ENCODE measurements around the gene PCSK4. TPM values are rescaled to one million over a fixed set of nuclear protein-coding genes. Genes with fewer than 3 reads are reported as not detected.
A peak's percentile ranks its signal among the peaks of the same experiment; 100 is the strongest.

Gene PCSK4
- total and polyA plus RNA-seq, 9 of the 15 experiments (the other 6 are each of a cell fraction or from before 2014, with no cell fraction given) = 0.01 to 9.1 (median 2.1) TPM; not detected in 1

DNA sequence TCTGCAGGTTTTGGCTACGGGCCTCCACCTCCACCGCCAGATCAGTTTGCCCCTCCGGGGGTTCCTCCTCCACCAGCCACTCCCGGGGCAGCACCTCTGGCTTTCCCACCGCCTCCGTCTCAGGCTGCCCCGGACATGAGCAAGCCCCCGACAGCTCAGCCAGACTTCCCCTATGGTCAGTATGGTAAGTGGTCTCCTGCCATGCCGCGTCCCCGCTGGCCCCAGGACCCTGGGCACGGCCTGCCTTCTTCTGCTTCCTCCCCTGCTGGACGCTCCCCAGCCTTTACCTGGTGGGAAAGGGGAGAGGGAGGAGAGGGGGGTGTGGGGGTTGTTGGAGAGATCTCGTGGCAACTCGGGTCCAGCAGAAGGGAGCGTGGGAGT is 57.7 kb downstream of the PCSK4 start (continued):
- TF ChIP-seq RBM22 (IDR thresholded peaks at IDR 0.05; ENCODE audit: low read depth, low read length, poor library complexity, severe bottlenecking) (peak; percentile 20), EHMT2 (IDR thresholded peaks at IDR 0.05) (no peak)
- TF ChIP-seq, protein P1, sequence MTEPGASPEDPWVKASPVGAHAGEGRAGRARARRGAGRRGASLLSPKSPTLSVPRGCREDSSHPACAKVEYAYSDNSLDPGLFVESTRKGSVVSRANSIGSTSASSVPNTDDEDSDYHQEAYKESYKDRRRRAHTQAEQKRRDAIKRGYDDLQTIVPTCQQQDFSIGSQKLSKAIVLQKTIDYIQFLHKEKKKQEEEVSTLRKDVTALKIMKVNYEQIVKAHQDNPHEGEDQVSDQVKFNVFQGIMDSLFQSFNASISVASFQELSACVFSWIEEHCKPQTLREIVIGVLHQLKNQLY (CRISPR knock-in tag; conservative IDR thresholded peaks at IDR 0.05) = no peak

DNA sequence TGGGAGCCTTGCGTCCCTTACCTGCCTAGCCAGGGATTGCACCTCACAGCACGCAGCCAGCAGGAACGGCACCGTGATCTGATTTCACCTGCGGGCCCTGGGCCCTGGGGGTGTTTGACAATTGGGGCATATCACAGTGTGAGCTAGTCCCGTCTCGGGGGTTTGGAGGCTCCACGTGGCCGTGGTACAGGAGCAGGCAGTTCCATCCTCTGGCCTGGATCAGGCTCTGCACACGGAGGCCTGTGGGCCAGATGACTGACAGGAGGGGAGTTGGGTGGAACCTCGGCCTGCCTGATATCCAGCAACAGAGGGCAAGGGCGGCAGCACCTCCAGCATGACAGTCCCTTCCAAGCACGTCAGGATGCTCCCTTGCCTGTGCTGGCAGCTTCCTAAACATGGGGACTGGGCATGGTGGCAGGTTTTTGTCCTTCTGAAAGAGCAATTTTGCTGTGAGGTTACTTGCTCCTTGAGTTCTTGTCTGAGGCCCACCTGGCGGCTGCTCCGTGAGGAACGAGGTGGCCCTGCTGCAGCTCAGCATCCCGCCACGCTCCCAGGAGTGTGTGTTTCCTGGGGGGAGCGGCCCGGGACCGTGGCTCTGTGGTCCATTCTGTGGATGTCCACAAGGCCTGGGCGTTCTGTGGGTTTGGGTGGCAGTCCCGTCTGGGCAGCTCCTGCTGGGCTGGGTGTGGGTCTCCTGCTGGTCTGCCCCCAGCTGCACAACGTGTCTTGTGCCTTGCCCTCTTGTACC is 58.2 kb downstream of the PCSK4 start:
- Histone ChIP-seq H2AFZ (ENCODE audit: low read depth, low read length) (no peak overlapping the region), H3K79me2 (ENCODE audit: control insufficient read depth, insufficient read depth, low read length) (peaks cover 15% of the 10 kb centered on the region; the same call in 2 of the 3 replicates), H3K9me3 (replicated peaks; ENCODE audit: control insufficient read depth, insufficient read depth, low read depth, low read length) (no peaks in the 10 kb centered on the region), H3K27ac (ENCODE audit: extremely low read depth, low read depth, low read length) (no peak overlapping the region), H4K20me1 (replicated peaks; ENCODE audit: control insufficient read depth, insufficient read depth, low read length) (peaks cover 20% of the 10 kb centered on the region), H3K4me3 (no peak overlapping the region), H3K4me1 (replicated peaks in 1 of 2; ENCODE audit: control insufficient read depth in 2 of 2, insufficient read depth in 2 of 2, low read length in 2 of 2) (peaks cover 11 to 71% of the 10 kb centered on the region in 2 experiments; a peak in 4 of 5 replicates), H3K9ac (ENCODE audit: insufficient read depth in 1 of 2, low read depth in 2 of 2, low read length in 2 of 2) (no peak overlapping the region), H3K4me2 (ENCODE audit: insufficient read depth, low read length) (no peak overlapping the region), H3K36me3 (ENCODE audit: control insufficient read depth, insufficient read depth, low read length) (peaks cover 82% of the 10 kb centered on the region), H3K27me3 (ENCODE audit: control insufficient read depth in 2 of 2, insufficient read depth in 2 of 2, low read length in 2 of 2) (no peaks in the 10 kb centered on the region), H3K9me1 (ENCODE audit: control insufficient read depth, insufficient read depth, low read length) (peaks cover 3% of the 10 kb centered on the region)
- POLR2A ChIA-PET = interaction anchor here (7.0 kb wide), 1 partner anchor 16 kb away, joined by 52 read pairs; no protein-coding TSS in a partner anchor
- no peak for ATAC-seq
- CTCF ChIA-PET (ENCODE audit: low intra/inter-chr PET ratio) = no interaction called here
- BruUV-seq (replicated peaks) = no TSS peak
- intact Hi-C loops (cut with micrococcal nuclease) (no loop called here), in situ Hi-C loops (cut with MboI) (no loop called here)
- peak; percentile 40 for TF ChIP-seq POLR2A (conservative IDR thresholded peaks at IDR 0.05)
- peak; percentile 51 for TF ChIP-seq POLR2G (IDR thresholded peaks at IDR 0.05; ENCODE audit: low read depth, low read length)
- TF ChIP-seq GTF2A2 (tag; IDR thresholded peaks at IDR 0.05) = no peak
- WGBS (ENCODE audit: insufficient coverage, low coverage, missing lambda C conversion rate) = 95% methylated on average over 19 of the region's 24 CpGs
- DNase-seq (ENCODE audit: extremely low read depth in 1 of 4, low spot score in 3 of 4) = no peak
- FAIRE-seq = no peak

Other genes with a start within 250 kb of the PCSK4 start
Only the 7 nearest of the 18 such genes appear.
- gene RPS15, start 52.0 kb downstream of the PCSK4 start, total RNA-seq (2014; rRNA removed) = 2,649 and 2,867 TPM in 2 replicates
- gene RPS15, start 52.0 kb downstream of the PCSK4 start, total RNA-seq (2014; rRNA removed; fragmentation: Illumina TruSeq; extraction: Trizol) = 407 and 630 TPM in 2 replicates
- gene RPS15, start 52.0 kb downstream of the PCSK4 start, total RNA-seq (2015; rRNA removed; fragmentation: Illumina TruSeq; extraction: Trizol) = 1,267 and 1,272 TPM in 2 replicates
- gene RPS15, start 52.0 kb downstream of the PCSK4 start, total RNA-seq (2021) = 2,126 and 2,254 TPM in 2 replicates
- gene RPS15, start 52.0 kb downstream of the PCSK4 start, polyA plus RNA-seq (2011; rRNA removed) = 957 and 1,566 TPM in 2 replicates
- 912 and 1,907 TPM in 2 replicates for gene RPS15, start 52.0 kb downstream of the PCSK4 start, polyA plus RNA-seq (2014; fragmentation: Illumina TruSeq; extraction: Trizol)
- 100 to 1,000 TPM; 605 to 818 TPM for gene RPS15, start 52.0 kb downstream of the PCSK4 start, polyA plus RNA-seq (2014; fragmentation: Nextera tagmentation; extraction: Ambion mirVana)
- 2,791 and 3,285 TPM in 2 replicates for gene RPS15, start 52.0 kb downstream of the PCSK4 start, polyA plus RNA-seq (2014; rRNA removed)
- gene APC2, start 40.2 kb downstream of the PCSK4 start, total RNA-seq (2014; rRNA removed) = 0.05 and 0.08 TPM in 2 replicates
- gene APC2, start 40.2 kb downstream of the PCSK4 start, total RNA-seq (2014; rRNA removed; fragmentation: Illumina TruSeq; extraction: Trizol) = 0.04 TPM in 1 of 2 replicates, not detected in the other
- 0.04 TPM in 1 of 2 replicates, not detected in the other for gene APC2, start 40.2 kb downstream of the PCSK4 start, total RNA-seq (2015; rRNA removed; fragmentation: Illumina TruSeq; extraction: Trizol)
- 0.27 and 0.40 TPM in 2 replicates for gene APC2, start 40.2 kb downstream of the PCSK4 start, total RNA-seq (2021)
- 0.01 and 0.06 TPM in 2 replicates for gene APC2, start 40.2 kb downstream of the PCSK4 start, polyA plus RNA-seq (2011; rRNA removed)
- 0.01 TPM in 2 replicates for gene APC2, start 40.2 kb downstream of the PCSK4 start, polyA plus RNA-seq (2014; fragmentation: Illumina TruSeq; extraction: Trizol)
- gene APC2, start 40.2 kb downstream of the PCSK4 start, polyA plus RNA-seq (2014; fragmentation: Nextera tagmentation; extraction: Ambion mirVana) = not detected
- gene APC2, start 40.2 kb downstream of the PCSK4 start, polyA plus RNA-seq (2014; rRNA removed) = 0.04 and 0.09 TPM in 2 replicates
- gene C19orf25, start 11.1 kb downstream of the PCSK4 start, total RNA-seq (2014; rRNA removed) = 79.4 and 86.1 TPM in 2 replicates
- gene C19orf25, start 11.1 kb downstream of the PCSK4 start, total RNA-seq (2014; rRNA removed; fragmentation: Illumina TruSeq; extraction: Trizol) = 6.5 and 9.6 TPM in 2 replicates
- gene C19orf25, start 11.1 kb downstream of the PCSK4 start, total RNA-seq (2015; rRNA removed; fragmentation: Illumina TruSeq; extraction: Trizol) = 40.6 and 42.3 TPM in 2 replicates
- gene C19orf25, start 11.1 kb downstream of the PCSK4 start, total RNA-seq (2021) = 68.3 and 73.1 TPM in 2 replicates
- 25.3 and 27.6 TPM in 2 replicates for gene C19orf25, start 11.1 kb downstream of the PCSK4 start, polyA plus RNA-seq (2011; rRNA removed)
- 36.1 and 45.1 TPM in 2 replicates for gene C19orf25, start 11.1 kb downstream of the PCSK4 start, polyA plus RNA-seq (2014; fragmentation: Illumina TruSeq; extraction: Trizol)
- 1 to 10 TPM in 1 of 2 experiments, under 1 TPM in 1; 0.79 to 4.5 TPM for gene C19orf25, start 11.1 kb downstream of the PCSK4 start, polyA plus RNA-seq (2014; fragmentation: Nextera tagmentation; extraction: Ambion mirVana)
- gene C19orf25, start 11.1 kb downstream of the PCSK4 start, polyA plus RNA-seq (2014; rRNA removed) = 96.0 TPM in 2 replicates
- gene REEP6, start 831 bp upstream of the PCSK4 start, total RNA-seq (2014; rRNA removed) = 22.1 and 31.4 TPM in 2 replicates
- 5.7 and 7.8 TPM in 2 replicates for gene REEP6, start 831 bp upstream of the PCSK4 start, total RNA-seq (2014; rRNA removed; fragmentation: Illumina TruSeq; extraction: Trizol)
- 12.2 and 14.5 TPM in 2 replicates for gene REEP6, start 831 bp upstream of the PCSK4 start, total RNA-seq (2015; rRNA removed; fragmentation: Illumina TruSeq; extraction: Trizol)
- 64.2 and 66.3 TPM in 2 replicates for gene REEP6, start 831 bp upstream of the PCSK4 start, total RNA-seq (2021)
- 18.4 and 36.3 TPM in 2 replicates for gene REEP6, start 831 bp upstream of the PCSK4 start, polyA plus RNA-seq (2011; rRNA removed)
- gene REEP6, start 831 bp upstream of the PCSK4 start, polyA plus RNA-seq (2014; fragmentation: Illumina TruSeq; extraction: Trizol) = 12.7 and 36.9 TPM in 2 replicates
- gene REEP6, start 831 bp upstream of the PCSK4 start, polyA plus RNA-seq (2014; fragmentation: Nextera tagmentation; extraction: Ambion mirVana) = 1 to 10 TPM; 1.2 to 1.9 TPM
- 31.8 and 34.1 TPM in 2 replicates for gene REEP6, start 831 bp upstream of the PCSK4 start, polyA plus RNA-seq (2014; rRNA removed)
- 3.0 and 4.7 TPM in 2 replicates for gene ADAMTSL5, start 22.7 kb upstream of the PCSK4 start, total RNA-seq (2014; rRNA removed)
- gene ADAMTSL5, start 22.7 kb upstream of the PCSK4 start, total RNA-seq (2014; rRNA removed; fragmentation: Illumina TruSeq; extraction: Trizol) = 1.2 and 1.8 TPM in 2 replicates
- gene ADAMTSL5, start 22.7 kb upstream of the PCSK4 start, total RNA-seq (2015; rRNA removed; fragmentation: Illumina TruSeq; extraction: Trizol) = 2.0 and 2.8 TPM in 2 replicates
- 9.4 and 11.6 TPM in 2 replicates for gene ADAMTSL5, start 22.7 kb upstream of the PCSK4 start, total RNA-seq (2021)
- gene ADAMTSL5, start 22.7 kb upstream of the PCSK4 start, polyA plus RNA-seq (2011; rRNA removed) = 4.4 and 6.3 TPM in 2 replicates
- 4.1 and 5.0 TPM in 2 replicates for gene ADAMTSL5, start 22.7 kb upstream of the PCSK4 start, polyA plus RNA-seq (2014; fragmentation: Illumina TruSeq; extraction: Trizol)
- gene ADAMTSL5, start 22.7 kb upstream of the PCSK4 start, polyA plus RNA-seq (2014; fragmentation: Nextera tagmentation; extraction: Ambion mirVana) = 1 to 10 TPM; 1.0 to 1.3 TPM
- 8.4 and 9.8 TPM in 2 replicates for gene ADAMTSL5, start 22.7 kb upstream of the PCSK4 start, polyA plus RNA-seq (2014; rRNA removed)
- gene PLK5, start 33.7 kb upstream of the PCSK4 start, total RNA-seq (2014; rRNA removed) = 0.12 and 0.23 TPM in 2 replicates
- not detected in 2 replicates for gene PLK5, start 33.7 kb upstream of the PCSK4 start, total RNA-seq (2014; rRNA removed; fragmentation: Illumina TruSeq; extraction: Trizol)
- gene PLK5, start 33.7 kb upstream of the PCSK4 start, total RNA-seq (2015; rRNA removed; fragmentation: Illumina TruSeq; extraction: Trizol) = not detected in 2 replicates
- 0.16 TPM in 1 of 2 replicates, not detected in the other for gene PLK5, start 33.7 kb upstream of the PCSK4 start, total RNA-seq (2021)
- gene PLK5, start 33.7 kb upstream of the PCSK4 start, polyA plus RNA-seq (2011; rRNA removed) = 0.04 and 0.08 TPM in 2 replicates
- not detected in 2 replicates for gene PLK5, start 33.7 kb upstream of the PCSK4 start, polyA plus RNA-seq (2014; fragmentation: Illumina TruSeq; extraction: Trizol)
- not detected for gene PLK5, start 33.7 kb upstream of the PCSK4 start, polyA plus RNA-seq (2014; fragmentation: Nextera tagmentation; extraction: Ambion mirVana)
- gene PLK5, start 33.7 kb upstream of the PCSK4 start, polyA plus RNA-seq (2014; rRNA removed) = 0.07 and 0.27 TPM in 2 replicates
- 39.3 and 48.8 TPM in 2 replicates for gene MEX3D, start 78.0 kb upstream of the PCSK4 start, total RNA-seq (2014; rRNA removed)
- 5.7 and 6.5 TPM in 2 replicates for gene MEX3D, start 78.0 kb upstream of the PCSK4 start, total RNA-seq (2014; rRNA removed; fragmentation: Illumina TruSeq; extraction: Trizol)
- gene MEX3D, start 78.0 kb upstream of the PCSK4 start, total RNA-seq (2015; rRNA removed; fragmentation: Illumina TruSeq; extraction: Trizol) = 9.5 and 9.8 TPM in 2 replicates
- 34.0 and 35.9 TPM in 2 replicates for gene MEX3D, start 78.0 kb upstream of the PCSK4 start, total RNA-seq (2021)
- gene MEX3D, start 78.0 kb upstream of the PCSK4 start, polyA plus RNA-seq (2011; rRNA removed) = 2.6 and 3.3 TPM in 2 replicates
- gene MEX3D, start 78.0 kb upstream of the PCSK4 start, polyA plus RNA-seq (2014; fragmentation: Illumina TruSeq; extraction: Trizol) = 2.6 and 4.4 TPM in 2 replicates
- gene MEX3D, start 78.0 kb upstream of the PCSK4 start, polyA plus RNA-seq (2014; fragmentation: Nextera tagmentation; extraction: Ambion mirVana) = 1 to 10 TPM; 1.7 to 1.9 TPM
- 11.6 and 11.9 TPM in 2 replicates for gene MEX3D, start 78.0 kb upstream of the PCSK4 start, polyA plus RNA-seq (2014; rRNA removed)